RWPE1 (cell line): Measurements from ENCODE around the gene SPIRE2.
"Not testable (repeated sequence)": the region's sequence is repeated elsewhere in the genome, so short reads cannot be mapped to it uniquely, and the experiment has no call there.

Source experiments
- CTCF ChIA-PET: fragments of 350-600 bp; sonication (Branson Sonifier 250); formaldehyde crosslinking; extraction: SDS; loops from one replicate; lab custom pipeline; 2021; lab: Yijun Ruan, JAX
- POLR2A ChIA-PET: fragments of 400-600 bp; formaldehyde crosslinking; extraction: SDS; loops from one replicate; lab custom pipeline; 2020; ENCODE audit warnings: antibody characterized with exemption; ENCODE audit not compliant: low non-redundant PET; lab: Yijun Ruan, JAX
- DNase-seq: peaks from one replicate; pipeline ENCODE4 v3.0.0; 2012; ENCODE audit warnings: low spot score
- H3K27ac ChIP-seq: fragments of 450-650 bp; 2 replicates; pipeline ENCODE4 v1.5.1; 2017
- CTCF ChIP-seq: fragments of 450-650 bp; conservative IDR thresholded peaks from 2 replicates; pipeline ENCODE4 v1.5.1; 2017; ENCODE audit warnings: low read depth, mild to moderate bottlenecking

SPIRE2 gene

DNA sequence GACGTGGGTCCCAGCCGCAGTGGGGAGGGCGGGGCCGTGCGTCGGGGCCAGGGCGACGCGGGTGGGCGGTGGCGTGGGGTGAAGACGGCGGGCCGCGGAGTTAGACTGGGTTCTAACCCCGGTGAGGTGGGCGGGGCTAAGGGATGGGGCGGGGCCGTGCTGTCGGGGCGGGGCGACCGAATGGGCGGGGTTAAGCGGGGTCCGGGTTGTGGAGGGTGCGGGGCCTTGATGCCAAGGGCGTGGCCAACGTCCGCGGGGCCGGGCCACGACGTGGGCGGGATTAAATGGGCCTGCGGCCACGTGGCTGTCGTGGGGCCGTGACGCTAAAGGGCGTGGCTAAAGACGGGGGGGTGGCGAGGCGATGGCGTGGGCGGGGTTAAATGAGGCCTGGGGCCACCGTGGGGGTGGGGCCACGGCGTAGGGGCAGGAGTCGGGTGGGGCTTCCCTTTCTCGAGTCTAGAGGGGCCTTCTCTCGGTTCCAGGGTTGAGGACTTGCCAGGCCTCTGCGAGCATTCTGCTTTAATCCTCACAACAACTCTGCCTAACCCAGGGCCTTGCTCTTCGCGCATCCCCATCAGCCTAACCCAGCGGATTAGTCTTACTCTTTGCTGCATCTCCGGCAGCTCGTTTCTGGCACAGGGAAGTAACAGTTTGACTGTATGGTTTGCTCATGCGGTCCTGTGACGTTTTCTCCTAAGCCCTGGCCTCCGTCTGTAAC lies 45.9 kb downstream of the SPIRE2 start:
- ChIA-PET POLR2A (interaction anchor here (1.0 to 1.1 kb wide), 2 partner anchors 57 to 151 kb away, joined by 3 to 4 read pairs; no protein-coding TSS in a partner anchor), CTCF (no interaction called here)
- peak; percentile 98 for DNase-seq
- no peak for TF ChIP-seq CTCF
- H3K27ac ChIP-seq, result peak overlapping the region; percentile 98

DNA sequence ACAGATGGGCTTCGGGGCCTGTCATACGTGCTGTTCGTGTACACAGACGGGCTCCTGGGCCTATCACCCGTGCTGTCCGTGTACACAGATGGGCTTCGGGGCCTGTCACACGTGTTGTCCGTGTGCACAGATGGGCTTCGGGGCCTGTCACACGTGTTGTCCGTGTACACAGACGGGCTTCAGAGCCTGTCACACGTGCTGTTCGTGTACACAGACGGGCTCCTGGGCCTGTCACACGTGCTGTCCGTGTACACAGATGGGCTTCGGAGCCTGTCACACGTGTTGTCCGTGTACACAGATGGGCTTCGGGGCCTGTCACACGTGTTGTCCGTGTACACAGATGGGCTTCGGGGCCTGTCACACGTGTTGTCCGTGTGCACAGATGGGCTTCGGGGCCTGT lies 50.8 kb downstream of the SPIRE2 start:
- H3K27ac ChIP-seq, POLR2A ChIA-PET, DNase-seq: not testable (repeated sequence)
- CTCF ChIA-PET, result interaction anchor here (0.6 kb wide), 1 partner anchor 787 kb away, joined by 8 read pairs; no protein-coding TSS in a partner anchor

GRCh38 chr16:89880477-89881367 lies 52.4 kb downstream of the SPIRE2 start:
- CTCF ChIA-PET, result no interaction called here
- peak; percentile 78 for DNase-seq
- H3K27ac ChIP-seq, result peak overlapping the region; percentile 80
- POLR2A ChIA-PET, result interaction anchor here (0.6 kb wide), 1 partner anchor 575 kb away, joined by 3 read pairs; no protein-coding TSS in a partner anchor
- no peak for TF ChIP-seq CTCF

GRCh38 chr16:89881368-89881730 lies 53.1 kb downstream of the SPIRE2 start:
- TF ChIP-seq CTCF, result no peak
- ChIA-PET POLR2A (interaction anchor here (0.6 kb wide), 1 partner anchor 576 kb away, joined by 3 read pairs; no protein-coding TSS in a partner anchor), CTCF (no interaction called here)
- H3K27ac ChIP-seq, result peak overlapping the region; percentile 80
- no peak for DNase-seq

GRCh38 chr16:89883346-89884040 lies 55.2 kb downstream of the SPIRE2 start:
- POLR2A ChIA-PET, result no interaction called here
- peak overlapping the region; percentile 80; the same call in 1 of the 2 replicates for H3K27ac ChIP-seq
- CTCF ChIA-PET, result no interaction called here
- TF ChIP-seq CTCF, result no peak
- no peak for DNase-seq

DNA sequence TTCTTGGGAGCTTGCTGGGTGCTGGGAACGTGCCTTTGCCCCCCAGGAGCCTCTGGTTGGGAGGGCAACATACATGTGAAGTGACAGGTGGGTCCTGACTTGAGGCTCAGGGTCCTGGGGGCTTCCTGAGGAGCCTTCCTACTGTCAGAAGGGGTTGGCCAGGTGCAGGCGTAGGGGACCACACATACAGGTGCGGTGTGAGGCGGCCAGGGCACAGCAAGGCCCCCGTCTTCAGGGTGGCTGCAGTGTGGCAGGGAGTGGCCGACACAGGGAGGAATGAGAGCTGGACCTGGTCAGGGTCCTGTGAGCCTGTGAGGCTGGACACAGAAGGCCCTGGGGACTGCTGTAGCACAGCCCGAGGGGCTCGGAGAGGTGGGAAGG lies 55.8 kb downstream of the SPIRE2 start:
- DNase-seq, result no peak
- CTCF ChIA-PET, result no interaction called here
- no peak for TF ChIP-seq CTCF
- H3K27ac ChIP-seq, result peak overlapping the region; percentile 9; the same call in 1 of the 2 replicates
- POLR2A ChIA-PET, result no interaction called here
